Suppressor macrophage treated with lipopolysaccharide for 4 hours (primary cell): ENCODE measurements around the gene CDH4.
"Not testable (repeated sequence)": the region's sequence is repeated elsewhere in the genome, so short reads cannot be mapped to it uniquely, and the experiment has no call there.

Experiments
- DNase-seq: peaks from one replicate; pipeline ENCODE4 v3.0.0-alpha.2; 2020

The CDH4 gene

DNA sequence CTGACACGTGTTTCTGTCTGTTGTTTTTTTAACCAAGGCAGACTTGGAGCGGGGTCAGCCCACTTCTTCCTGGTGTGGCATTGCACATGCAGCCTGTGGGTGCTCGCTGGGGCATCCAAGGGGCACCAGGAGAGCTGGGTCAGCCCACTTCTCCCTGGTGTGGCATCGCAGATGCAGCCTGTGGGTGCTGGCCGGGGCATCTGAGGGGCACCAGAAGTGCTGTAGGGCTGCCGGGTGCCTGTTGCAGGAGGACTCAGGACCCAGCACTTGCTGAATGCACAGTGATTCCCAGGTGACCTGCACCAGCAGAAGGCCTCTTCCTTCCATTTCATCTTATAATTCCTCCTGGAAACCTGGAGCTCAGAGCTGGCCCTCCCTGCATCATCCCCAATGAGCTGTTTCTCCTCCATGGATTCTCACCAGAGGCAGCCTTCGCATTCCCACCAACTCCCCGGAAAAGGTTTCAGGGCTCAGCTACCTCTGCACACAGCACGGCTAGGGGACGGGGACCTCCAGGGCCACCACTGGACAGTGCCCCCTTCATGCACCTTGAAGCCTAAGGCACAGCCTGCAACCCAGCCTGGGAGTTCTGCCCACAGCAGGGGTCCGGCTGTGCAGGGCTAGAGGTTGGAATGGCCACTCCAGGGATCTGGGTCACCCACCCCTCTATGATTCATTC lies 594.8 kb downstream of the CDH4 start:
- DNase-seq = no peak

GRCh38 chr20:61847420-61847748 lies 595.3 kb downstream of the CDH4 start:
- DNase-seq = no peak

GRCh38 chr20:61847986-61848385 lies 595.9 kb downstream of the CDH4 start:
- no peak for DNase-seq

GRCh38 chr20:61848851-61849250 lies 596.8 kb downstream of the CDH4 start:
- DNase-seq = no peak

DNA sequence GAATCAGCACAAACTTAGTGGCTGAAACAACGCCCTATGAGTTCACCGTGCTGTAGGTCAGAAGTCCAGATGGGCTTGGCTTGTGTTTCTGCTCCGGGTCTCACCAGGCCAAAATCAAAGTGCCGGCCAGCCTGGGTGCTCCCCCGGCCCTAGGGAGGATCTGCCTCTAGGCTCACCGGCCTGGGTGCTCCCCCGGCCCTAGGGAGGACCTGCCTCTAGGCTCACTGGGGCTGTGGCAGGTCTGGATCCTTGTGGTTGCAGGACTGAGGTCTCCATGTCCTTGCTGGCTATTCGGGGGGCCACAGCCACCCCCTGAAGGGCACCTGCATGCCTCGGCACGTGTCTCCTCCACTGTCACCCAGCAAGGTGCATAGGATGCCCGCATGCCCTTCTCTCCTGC lies 597.3 kb downstream of the CDH4 start:
- no peak for DNase-seq

DNA sequence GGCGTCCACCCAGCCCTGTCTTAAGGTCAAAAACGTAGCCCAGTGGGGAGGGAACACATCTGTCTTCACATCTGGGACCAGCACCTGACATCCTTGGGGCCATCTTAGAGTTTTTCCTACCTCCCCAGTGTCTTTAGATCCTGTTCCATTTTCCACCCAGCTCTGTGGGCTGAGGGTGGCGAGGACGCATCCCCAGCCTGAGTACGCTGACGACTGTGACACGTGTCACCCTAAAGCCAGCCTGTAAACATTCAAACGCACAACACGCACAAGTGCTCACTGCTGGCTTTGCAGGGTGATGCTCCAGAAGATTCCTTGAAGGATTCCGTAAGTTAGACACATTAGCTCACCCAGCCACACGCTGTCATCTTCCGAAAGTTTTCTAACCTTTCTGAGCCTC lies 597.8 kb downstream of the CDH4 start:
- no peak for DNase-seq

- no peak for DNase-seq
Measured at GRCh38 chr20:61850457-61850856, 598.4 kb downstream of the CDH4 start.

DNA sequence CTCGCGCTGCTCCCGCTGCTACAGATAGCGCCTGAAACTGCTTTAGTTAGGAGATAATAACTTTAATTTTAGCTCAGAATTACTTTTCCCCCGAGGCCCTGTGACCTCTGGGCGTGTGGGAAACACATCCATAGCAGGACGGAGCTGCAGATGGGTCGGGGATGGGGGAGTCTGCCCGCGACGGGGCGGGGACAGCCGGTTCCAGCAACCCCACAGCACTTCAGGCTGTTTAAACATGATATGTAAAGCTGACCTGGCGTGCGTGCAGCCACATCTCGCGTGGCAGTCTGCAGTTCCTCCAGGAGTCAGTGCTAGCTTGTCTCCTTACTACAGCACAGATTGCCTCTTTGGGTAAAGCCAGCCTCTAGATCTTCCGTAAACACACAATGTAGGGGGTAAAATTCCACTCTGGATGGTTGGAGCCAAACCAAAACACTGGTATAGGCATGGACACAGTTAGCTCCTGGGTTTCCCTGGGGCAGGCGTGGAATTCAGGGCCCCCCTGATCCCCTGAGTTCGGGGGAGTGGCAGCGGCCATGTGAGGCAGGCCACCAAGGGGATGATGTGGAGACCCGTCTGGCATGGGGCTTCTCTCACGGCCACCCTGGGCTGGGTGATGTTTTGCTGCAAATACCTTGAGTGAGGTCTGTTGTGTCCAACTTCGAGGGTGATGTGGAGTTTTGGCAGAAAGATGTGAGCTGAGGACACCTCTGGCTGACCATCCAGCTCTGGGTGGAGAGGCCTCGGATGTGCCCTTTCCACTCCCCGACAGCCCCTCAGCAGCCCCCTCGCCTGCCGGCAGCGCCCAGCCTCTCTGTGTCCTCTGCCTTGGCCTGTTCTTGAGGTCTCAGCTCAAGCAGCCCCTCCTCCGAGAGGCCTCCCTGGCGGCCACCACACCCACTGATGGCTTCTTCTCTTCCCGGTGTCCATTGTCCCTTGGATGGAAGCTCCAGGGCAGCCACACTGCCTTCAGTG lies 599.2 kb downstream of the CDH4 start:
- DNase-seq = no peak

GRCh38 chr20:61852268-61853072 lies 600.4 kb downstream of the CDH4 start:
- DNase-seq = no peak

- no peak for DNase-seq
Measured at GRCh38 chr20:61853073-61854005, 601.3 kb downstream of the CDH4 start.

DNA sequence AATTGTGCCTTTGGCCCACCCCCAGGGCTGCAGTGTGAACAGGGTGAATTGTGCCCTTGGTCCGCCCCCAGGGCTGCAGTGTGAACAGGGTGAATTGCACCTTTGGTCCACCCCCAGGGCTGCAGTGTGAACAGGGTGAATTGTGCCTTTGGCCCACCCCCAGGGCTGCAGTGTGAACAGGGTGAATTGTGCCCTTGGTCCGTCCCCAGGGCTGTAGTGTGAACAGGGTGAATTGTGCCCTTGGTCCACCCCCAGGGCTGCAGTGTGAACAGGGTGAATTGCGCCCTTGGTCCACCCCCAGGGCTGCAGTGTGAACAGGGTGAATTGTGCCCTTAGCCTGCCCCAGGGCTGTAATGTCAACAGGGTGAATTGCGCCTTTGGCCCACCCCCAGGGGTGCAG lies 602.5 kb downstream of the CDH4 start:
- DNase-seq = not testable (repeated sequence)

GRCh38 chr20:61855286-61855685 lies 603.2 kb downstream of the CDH4 start:
- no peak for DNase-seq

DNA sequence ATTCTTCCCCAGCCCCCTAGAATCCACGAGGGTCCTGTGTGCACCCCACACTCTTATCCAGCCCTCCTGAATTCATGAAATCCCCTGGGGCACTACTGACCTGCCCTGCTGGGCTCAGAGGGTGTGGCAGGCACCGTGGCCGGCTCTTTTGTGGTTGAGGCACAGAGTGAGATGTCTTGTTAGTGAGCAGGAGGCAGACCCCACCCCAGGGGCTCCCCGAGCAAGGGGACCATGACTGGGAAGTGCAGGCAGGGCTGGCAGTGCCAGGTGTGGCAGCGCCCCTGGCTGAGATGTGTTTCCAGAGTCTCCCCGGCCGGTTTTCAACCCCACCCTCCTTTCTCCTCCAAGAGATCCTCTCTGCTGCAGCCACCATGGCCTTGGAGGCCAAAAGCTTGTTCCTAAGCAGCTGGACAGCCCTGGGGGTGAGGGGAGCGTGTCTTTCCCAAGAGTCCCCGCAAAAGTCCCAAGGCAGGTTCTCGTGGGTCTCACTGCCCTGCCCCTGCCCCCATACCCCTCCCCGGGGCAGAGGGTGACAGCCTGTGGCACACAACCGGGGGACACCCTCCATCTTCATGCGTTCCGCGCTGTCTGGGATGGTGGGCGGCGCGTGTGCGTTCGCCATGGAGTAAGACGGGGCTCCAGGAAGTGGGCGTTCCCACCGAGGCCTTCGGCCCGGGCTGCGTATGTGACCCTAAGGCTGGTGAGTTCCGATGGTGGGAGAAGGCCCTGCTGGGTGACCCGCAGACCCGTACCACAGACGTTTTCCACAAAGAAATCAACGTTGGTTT lies 604.8 kb downstream of the CDH4 start:
- DNase-seq = no peak

DNA sequence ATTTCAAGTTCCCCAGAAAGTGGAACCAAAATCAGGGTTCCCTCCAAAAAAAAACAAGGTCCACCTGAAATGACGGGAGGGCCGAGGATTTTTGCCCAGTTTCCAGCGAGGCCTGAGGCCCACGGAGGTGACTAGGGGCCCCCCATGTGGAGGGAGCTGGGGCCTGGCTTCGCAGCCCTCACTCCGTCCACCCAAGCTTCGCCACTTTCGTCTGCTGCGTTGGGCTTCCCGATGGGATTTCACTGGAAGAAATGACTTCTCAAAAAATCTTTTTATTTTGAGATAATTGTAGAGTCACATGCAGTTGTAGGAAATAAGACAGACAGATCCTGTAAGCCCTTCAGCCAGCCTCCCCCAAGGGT lies 605.3 kb downstream of the CDH4 start:
- no peak for DNase-seq

- no peak for DNase-seq
Measured at GRCh38 chr20:61857884-61858283, 605.8 kb downstream of the CDH4 start.

- DNase-seq = no peak
Measured at GRCh38 chr20:61859767-61860166, 607.7 kb downstream of the CDH4 start.

DNA sequence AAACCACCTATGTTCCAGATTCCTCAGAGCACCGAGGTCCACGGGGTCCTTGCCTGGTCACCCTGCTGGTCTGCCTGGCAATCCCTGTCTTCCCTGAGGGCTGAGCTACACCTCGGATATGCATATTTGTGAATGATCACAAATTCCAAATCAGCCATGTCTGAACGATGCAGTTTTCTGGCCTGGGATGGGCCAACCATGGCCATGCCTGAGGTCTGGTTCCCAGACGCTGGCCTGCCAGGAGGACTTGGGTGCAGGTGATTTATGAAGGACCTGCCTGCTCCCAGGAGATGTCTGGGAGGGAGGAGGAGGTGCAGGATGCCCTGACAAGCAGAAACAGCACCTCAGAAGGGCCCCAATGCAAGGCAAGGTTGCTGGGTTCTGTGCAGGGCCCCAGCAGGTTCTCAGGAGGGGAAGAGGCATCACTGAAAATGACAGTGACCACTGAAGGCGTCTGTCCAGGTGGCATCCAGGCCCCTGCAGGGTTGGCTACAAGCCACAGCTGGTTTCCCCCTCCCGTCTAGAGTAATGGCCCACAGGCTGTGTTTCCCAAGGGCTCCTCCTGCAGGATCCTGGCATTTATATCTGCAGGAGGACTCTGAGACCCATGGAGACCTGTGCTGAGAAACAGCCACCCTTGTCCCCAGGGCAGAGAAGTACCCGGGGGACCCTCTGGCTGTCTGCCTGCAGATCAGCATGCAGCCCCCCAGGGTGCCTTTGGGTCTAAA lies 608.4 kb downstream of the CDH4 start:
- DNase-seq = no peak

DNA sequence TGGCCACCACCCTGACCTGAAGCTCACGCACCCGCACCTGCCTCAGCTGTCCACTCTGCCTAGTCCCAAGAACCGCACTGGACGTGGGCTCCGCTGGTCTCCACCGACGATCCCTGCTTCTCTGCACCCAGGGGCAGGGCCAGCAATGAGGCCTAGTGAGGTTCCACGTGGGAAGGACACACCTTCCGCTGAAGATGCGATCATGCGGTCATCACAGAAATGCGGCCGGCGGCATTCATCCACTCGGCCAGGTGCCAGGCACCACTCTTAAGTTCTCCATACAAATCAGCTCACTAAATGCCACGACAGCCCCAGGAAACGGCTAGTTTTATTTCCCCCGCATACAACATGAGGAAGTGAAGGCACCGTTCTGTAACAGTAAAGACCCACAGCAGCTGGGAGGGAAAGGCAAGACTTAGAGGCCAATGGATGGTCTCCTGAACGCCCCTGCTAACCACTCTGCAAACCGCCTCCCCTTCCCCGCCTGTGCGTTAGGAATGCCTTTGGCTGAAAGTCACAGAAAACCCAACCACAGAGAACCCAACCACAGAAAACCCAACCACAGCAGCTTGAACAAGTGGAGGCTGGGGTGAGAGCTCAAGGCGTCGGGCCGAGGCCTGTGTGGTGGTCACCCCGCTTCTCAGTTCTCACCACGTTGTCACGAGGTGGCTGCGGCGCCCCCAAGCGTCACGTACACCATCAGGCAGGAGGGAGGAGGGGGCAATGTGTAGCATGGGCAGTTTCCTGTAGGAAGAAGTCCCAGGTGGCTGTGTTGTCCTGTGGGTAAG lies 609.2 kb downstream of the CDH4 start:
- no peak for DNase-seq

GRCh38 chr20:61861858-61862257 lies 609.8 kb downstream of the CDH4 start:
- no peak for DNase-seq

DNA sequence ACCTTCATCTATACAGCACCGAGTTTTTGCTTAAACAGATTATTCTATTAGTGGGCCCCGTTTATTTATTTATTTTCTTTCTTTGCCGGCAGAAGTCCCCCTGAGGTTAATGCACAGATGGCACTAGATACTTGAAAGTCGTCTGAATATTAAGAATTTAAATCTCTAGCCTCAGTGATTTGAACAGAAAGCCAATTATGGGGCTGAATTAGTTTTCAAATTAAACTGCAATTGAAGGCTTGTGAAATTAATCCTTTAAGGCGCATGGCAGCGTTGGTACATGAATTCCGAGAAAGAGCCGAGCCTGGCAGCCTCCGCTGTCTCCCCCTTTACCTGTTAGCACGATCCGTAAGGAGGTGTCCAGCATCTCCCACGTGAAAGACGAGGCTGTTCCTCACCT lies 610.8 kb downstream of the CDH4 start:
- no peak for DNase-seq
